PC-9 (cell line): ENCODE results near the gene KCNJ12. TPM values are rescaled to one million over a fixed set of nuclear protein-coding genes. Genes with fewer than 3 reads are reported as not detected.
"Not testable (repeated sequence)": the region's sequence is repeated elsewhere in the genome, so short reads cannot be mapped to it uniquely, and the experiment has no call there.

Source experiments
- Bru-seq: library from RNA; stranded (reverse); fragments of 400-500 nt; gene quantifications from one replicate; lab custom pipeline; 2021; lab: Mats Ljungman, UMichigan
- BruChase-seq, 2 experiments: library from RNA; stranded (reverse); fragments of 400-500 nt; gene quantifications; one replicate each; lab custom pipeline; 2021; lab: Mats Ljungman, UMichigan
- BruUV-seq: library from RNA; stranded (reverse); fragments of 400-500 nt; replicated peaks from 2 replicates; lab custom pipeline; 2021; lab: Mats Ljungman, UMichigan
- CTCF ChIA-PET: fragments of 300-600 bp; sonication (Branson Sonifier 250); formaldehyde crosslinking; loops from one replicate; lab custom pipeline; 2022; ENCODE audit warnings: antibody characterized with exemption; lab: Charles Lee
- POLR2A ChIA-PET: fragments of 300-600 bp; sonication (Branson Sonifier 250); formaldehyde crosslinking; loops from one replicate; lab custom pipeline; 2022; ENCODE audit warnings: antibody characterized with exemption; ENCODE audit not compliant: unreplicated experiment; lab: Charles Lee
- DNase-seq, 2 experiments: peaks; one replicate each; pipeline versions ENCODE4 v3.0.0 to v3.0.0-alpha.2; 2015 to 2022; ENCODE audit warnings: mixed read lengths in 1 of 2
- H2AFZ ChIP-seq: fragments of 200-600 bp; sonication (generic); 2 replicates; pipeline ENCODE4 v1.8.1; 2017; ENCODE audit warnings: antibody characterized with exemption
- H3F3A ChIP-seq: fragments of 200-600 bp; sonication (generic); 2 replicates; pipeline ENCODE4 v1.8.1; 2017; ENCODE audit warnings: antibody characterized with exemption, mild to moderate bottlenecking, low read depth; ENCODE audit not compliant: insufficient read depth
- H3K27ac ChIP-seq: fragments of 200-600 bp; sonication (generic); 2 replicates; pipeline ENCODE4 v1.6.1; 2016; ENCODE audit warnings: mixed run types
- H3K27me3 ChIP-seq: fragments of 200-600 bp; sonication (generic); 2 replicates; pipeline ENCODE4 v1.6.1; 2016; ENCODE audit warnings: low read depth, mixed run types; ENCODE audit not compliant: insufficient read depth
- H3K36me3 ChIP-seq: fragments of 200-600 bp; sonication (generic); 2 replicates; pipeline ENCODE4 v1.6.1; 2016; ENCODE audit warnings: low read depth, mixed run types
- H3K4me1 ChIP-seq: fragments of 200-600 bp; sonication (generic); replicated peaks from 2 replicates; pipeline ENCODE4 v1.6.1; 2016; ENCODE audit warnings: mixed run types; ENCODE audit not compliant: insufficient read depth
- H3K4me2 ChIP-seq: fragments of 200-600 bp; sonication (generic); 2 replicates; pipeline ENCODE4 v1.6.1; 2017; ENCODE audit warnings: mixed run types
- H3K4me3 ChIP-seq: fragments of 200-600 bp; sonication (generic); 2 replicates; pipeline ENCODE4 v1.6.1; 2016; ENCODE audit warnings: mixed run types
- H3K79me2 ChIP-seq: fragments of 200-600 bp; sonication (generic); 2 replicates; pipeline ENCODE4 v1.6.1; 2017; ENCODE audit warnings: low read depth, mixed run types
- H3K9me2 ChIP-seq: fragments of 200-600 bp; sonication (generic); 2 replicates; pipeline ENCODE4 v1.8.1; 2017; ENCODE audit warnings: mild to moderate bottlenecking; ENCODE audit not compliant: insufficient read depth
- H3K9me3 ChIP-seq: fragments of 200-600 bp; sonication (generic); 2 replicates; pipeline ENCODE4 v1.8.1; 2016; ENCODE audit warnings: low read depth; ENCODE audit not compliant: insufficient read depth
- H4K20me1 ChIP-seq: fragments of 200-600 bp; sonication (generic); 2 replicates; pipeline ENCODE4 v1.8.1; 2017; ENCODE audit not compliant: insufficient read depth
- CTCF ChIP-seq: fragments of 200-600 bp; sonication (generic); conservative IDR thresholded peaks from 2 replicates; pipeline ENCODE4 v1.6.1; 2017; ENCODE audit warnings: mixed run types, antibody characterized with exemption, mild to moderate bottlenecking, moderate library complexity
- EZH2 ChIP-seq: fragments of 200-600 bp; sonication (generic); IDR thresholded peaks from 2 replicates; pipeline ENCODE4 v1.8.0; 2017; ENCODE audit warnings: antibody characterized with exemption, low read depth
- intact Hi-C: fragments of 100-400 bp; cut with micrococcal nuclease; formaldehyde crosslinking; loops from one replicate; pipeline ENCODE4 v1.10.0; 2022; ENCODE audit not compliant: unreplicated experiment
- long read RNA-seq: library from polyadenylated mRNA; stranded (forward); transcript quantifications from one replicate; pipeline ENCODE4 v2.0.0, GENCODE V29; 2022
- total RNA-seq: library from RNA; stranded (reverse); gene quantifications from 2 replicates; pipeline ENCODE4 v1.2.3, GENCODE V29; 2021

Gene KCNJ12
- total RNA-seq (1.1 and 2.0 TPM in 2 replicates), Bru-seq, nascent RNA (percentile 26 among the genes with signal in this experiment), BruChase-seq, experiment 1, labeled RNA remaining after a 2-hour chase (percentile 29 among the genes with signal in this experiment), BruChase-seq, experiment 2, labeled RNA remaining after a 6-hour chase (percentile 18 among the genes with signal in this experiment)
- long read RNA-seq, partial matches to known transcripts, result 0 of 1 reads
- long read RNA-seq, other reads (novel, unspliced or antisense), result 1 of 1 reads

- Histone ChIP-seq H3K9me2 (no peaks in the 10 kb centered on the region), H3K36me3 (no peaks in the 10 kb centered on the region), H3K27ac (no peak within 1 kb of the TSS), H3F3A (no peaks in the 10 kb centered on the region), H3K4me3 (peak within 1 kb of the TSS; percentile 35; the same call in 1 of the 2 replicates), H3K9me3 (no peaks in the 10 kb centered on the region), H3K4me1 (peaks cover 4% of the 10 kb centered on the region; the same call in 1 of the 2 replicates), H4K20me1 (no peaks in the 10 kb centered on the region), H3K27me3 (no peaks in the 10 kb centered on the region), H3K4me2 (peak within 1 kb of the TSS; percentile 72), H2AFZ (no peak within 1 kb of the TSS; the same call in 1 of the 2 replicates), H3K79me2 (no peaks in the 10 kb centered on the region)
- BruUV-seq, result no TSS peak
- POLR2A ChIA-PET, result no interaction called here
- intact Hi-C loops, result no loop called here
- CTCF ChIA-PET, result no interaction called here
- no peak for TF ChIP-seq CTCF
- TF ChIP-seq EZH2, result no peak
- DNase-seq, result no peak
These were observed at the start of gene KCNJ12 for GRCh38 chr17:21376081-21376758. Gene KCNJ12, plus strand, starts transcription at chr17:21376357. Its CDS starts 38,986 bp downstream, at chr17:21415343.

- CTCF ChIA-PET, H3K79me2 ChIP-seq, H3K4me1 ChIP-seq, H3K4me3 ChIP-seq, intact Hi-C loops, H3K4me2 ChIP-seq, H3F3A ChIP-seq, DNase-seq, POLR2A ChIA-PET, H3K27ac ChIP-seq, H3K27me3 ChIP-seq, BruUV-seq, H3K36me3 ChIP-seq, H2AFZ ChIP-seq, H3K9me3 ChIP-seq, H4K20me1 ChIP-seq, H3K9me2 ChIP-seq: not testable (repeated sequence)
These were observed 48.2 kb upstream of the KCNJ12 start for GRCh38 chr17:21327921-21328320.

GRCh38 chr17:21328778-21329177 is 47.4 kb upstream of the KCNJ12 start:
- H3K27me3 ChIP-seq, H4K20me1 ChIP-seq, H3K4me1 ChIP-seq, CTCF ChIA-PET, H2AFZ ChIP-seq, H3K9me2 ChIP-seq, POLR2A ChIA-PET, H3K9me3 ChIP-seq, H3K36me3 ChIP-seq, H3F3A ChIP-seq, BruUV-seq, H3K4me2 ChIP-seq, intact Hi-C loops, H3K79me2 ChIP-seq, DNase-seq, H3K4me3 ChIP-seq, H3K27ac ChIP-seq: not testable (repeated sequence)

- Histone ChIP-seq H3K9me2 (no peaks in the 10 kb centered on the region), H3K4me1 (no peaks in the 10 kb centered on the region), H3K4me2 (no peak overlapping the region), H3K27me3 (no peaks in the 10 kb centered on the region), H3K27ac (no peak overlapping the region), H4K20me1 (no peaks in the 10 kb centered on the region), H3K36me3 (no peaks in the 10 kb centered on the region), H3K4me3 (no peak overlapping the region), H3K9me3 (no peaks in the 10 kb centered on the region), H3F3A (no peaks in the 10 kb centered on the region), H3K79me2 (no peaks in the 10 kb centered on the region), H2AFZ (no peak overlapping the region)
- POLR2A ChIA-PET, result no interaction called here
- no TSS peak for BruUV-seq
- no peak for TF ChIP-seq CTCF
- no peak for TF ChIP-seq EZH2
- DNase-seq, result no peak
- CTCF ChIA-PET, result no interaction called here
- intact Hi-C loops, result no loop called here
These were observed 45.6 kb upstream of the KCNJ12 start for GRCh38 chr17:21330436-21331160.

GRCh38 chr17:21336541-21337294 is 39.4 kb upstream of the KCNJ12 start:
- H3K27me3 ChIP-seq, H4K20me1 ChIP-seq, H3K4me3 ChIP-seq, H3F3A ChIP-seq, H3K9me2 ChIP-seq, CTCF ChIA-PET, H3K36me3 ChIP-seq, H3K79me2 ChIP-seq, H2AFZ ChIP-seq, H3K9me3 ChIP-seq, intact Hi-C loops, POLR2A ChIA-PET: not testable (repeated sequence)
- Histone ChIP-seq H3K4me2 (peak overlapping the region; percentile 53), H3K27ac (peak overlapping the region; percentile 55), H3K4me1 (peaks cover 19% of the 10 kb centered on the region)
- peak; percentile 43 to 86 for DNase-seq
- TSS peak; percentile 52 for BruUV-seq
